ENCODE results near the gene MSI2.

GRCh38 chr17:57697197-57697596 is 440.9 kb downstream of the MSI2 start:
- TF ChIP-seq FOXM1 (IDR thresholded peaks at IDR 0.05; ENCODE audit: borderline replicate concordance) (no peak), NFRKB (IDR thresholded peaks at IDR 0.05) (no peak), ELF4 (IDR thresholded peaks at IDR 0.05) (no peak), PKNOX1 (IDR thresholded peaks at IDR 0.05) (no peak)

Data from HEK293T (cell line).